ENCODE data around the gene AARSD1. TPM values are rescaled to one million over a fixed set of nuclear protein-coding genes. Genes with fewer than 3 reads are reported as not detected.

The AARSD1 gene
- total RNA-seq, 2 experiments from 2014 or later, result 54.3 to 57.5 TPM

GRCh38 chr17:42989726-42990652 lies 25.7 kb upstream of the AARSD1 start:
- H3K4me1 Mint-ChIP-seq (ENCODE audit: low read depth), result peaks cover 3% of the 10 kb centered on the region
- H3K9me3 Mint-ChIP-seq, result no peaks in the 10 kb centered on the region
- no peak overlapping the region for H3K4me3 Mint-ChIP-seq
- H3K27ac Mint-ChIP-seq, result peak overlapping the region; percentile 47
- H3K27me3 Mint-ChIP-seq, result no peaks in the 10 kb centered on the region
- ChIA-PET POLR2A (no interaction called here), CTCF (no interaction called here)
- peaks cover 52% of the 10 kb centered on the region for H3K36me3 Mint-ChIP-seq (ENCODE audit: low read depth)
- TF ChIP-seq, protein P1, sequence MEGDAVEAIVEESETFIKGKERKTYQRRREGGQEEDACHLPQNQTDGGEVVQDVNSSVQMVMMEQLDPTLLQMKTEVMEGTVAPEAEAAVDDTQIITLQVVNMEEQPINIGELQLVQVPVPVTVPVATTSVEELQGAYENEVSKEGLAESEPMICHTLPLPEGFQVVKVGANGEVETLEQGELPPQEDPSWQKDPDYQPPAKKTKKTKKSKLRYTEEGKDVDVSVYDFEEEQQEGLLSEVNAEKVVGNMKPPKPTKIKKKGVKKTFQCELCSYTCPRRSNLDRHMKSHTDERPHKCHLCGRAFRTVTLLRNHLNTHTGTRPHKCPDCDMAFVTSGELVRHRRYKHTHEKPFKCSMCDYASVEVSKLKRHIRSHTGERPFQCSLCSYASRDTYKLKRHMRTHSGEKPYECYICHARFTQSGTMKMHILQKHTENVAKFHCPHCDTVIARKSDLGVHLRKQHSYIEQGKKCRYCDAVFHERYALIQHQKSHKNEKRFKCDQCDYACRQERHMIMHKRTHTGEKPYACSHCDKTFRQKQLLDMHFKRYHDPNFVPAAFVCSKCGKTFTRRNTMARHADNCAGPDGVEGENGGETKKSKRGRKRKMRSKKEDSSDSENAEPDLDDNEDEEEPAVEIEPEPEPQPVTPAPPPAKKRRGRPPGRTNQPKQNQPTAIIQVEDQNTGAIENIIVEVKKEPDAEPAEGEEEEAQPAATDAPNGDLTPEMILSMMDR (IDR thresholded peaks at IDR 0.05), result no peak
- intact Hi-C loops (cut with micrococcal nuclease), result loop anchor here (10.0 kb wide), 1 partner anchor 145 kb away; the partner anchor contains the start of gene AOC2
- DNase-seq, result no peak
- no peak for ATAC-seq

DNA sequence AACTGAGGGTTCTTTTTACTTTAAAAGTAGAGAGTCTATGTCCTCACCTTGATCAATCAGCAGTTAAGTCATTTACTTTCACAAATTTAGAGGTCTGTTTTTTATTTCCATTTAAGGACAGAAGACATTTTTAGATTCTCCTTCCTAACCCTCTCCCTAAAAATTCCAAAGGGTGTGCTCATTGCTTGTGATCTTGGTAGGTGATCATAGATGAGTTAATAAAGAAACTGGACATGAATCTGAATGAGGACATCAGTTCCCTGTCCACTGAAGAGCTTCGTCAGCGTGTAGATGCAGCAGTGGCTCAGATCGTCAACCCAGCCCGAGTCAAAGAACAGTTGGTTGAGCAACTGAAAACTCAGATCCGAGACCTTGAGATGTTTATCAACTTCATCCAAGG lies 24.9 kb upstream of the AARSD1 start:
- TF ChIP-seq, protein P1 (IDR thresholded peaks at IDR 0.05), result no peak
- Mint-ChIP-seq H3K36me3 (ENCODE audit: low read depth) (peaks cover 57% of the 10 kb centered on the region), H3K27ac (no peak overlapping the region), H3K4me1 (ENCODE audit: low read depth) (peaks cover 8% of the 10 kb centered on the region), H3K9me3 (no peaks in the 10 kb centered on the region), H3K4me3 (no peak overlapping the region), H3K27me3 (no peaks in the 10 kb centered on the region)
- POLR2A ChIA-PET, result no interaction called here
- CTCF ChIA-PET, result interaction anchor here (2.6 kb wide), 1 partner anchor 8 kb away, joined by 11 read pairs; the partner anchor contains the start of gene RPL27
- DNase-seq, result no peak
- intact Hi-C loops (cut with micrococcal nuclease), result no loop called here
- no peak for ATAC-seq

GRCh38 chr17:42985225-42985624 lies 21.0 kb upstream of the AARSD1 start:
- TF ChIP-seq, protein P1 (IDR thresholded peaks at IDR 0.05), result no peak
- DNase-seq (no peak), ATAC-seq (no peak)
- POLR2A ChIA-PET, result interaction anchor here (0.6 to 3.4 kb wide), 3 partner anchors 10 to 332 kb away, joined by 3 to 17 read pairs (median 5); partner anchors contain the start of gene RPL27
- CTCF ChIA-PET, result interaction anchor here (0.8 to 1.4 kb wide), 3 partner anchors 12 to 22 kb away, joined by 3 read pairs; partner anchors contain the start of genes IFI35 and RPL27
- Mint-ChIP-seq H3K4me3 (no peak overlapping the region), H3K36me3 (ENCODE audit: low read depth) (peaks cover 54% of the 10 kb centered on the region), H3K27ac (peak overlapping the region; percentile 12), H3K27me3 (no peaks in the 10 kb centered on the region), H3K9me3 (no peaks in the 10 kb centered on the region), H3K4me1 (ENCODE audit: low read depth) (peaks cover 22% of the 10 kb centered on the region)
- intact Hi-C loops (cut with micrococcal nuclease), result no loop called here

DNA sequence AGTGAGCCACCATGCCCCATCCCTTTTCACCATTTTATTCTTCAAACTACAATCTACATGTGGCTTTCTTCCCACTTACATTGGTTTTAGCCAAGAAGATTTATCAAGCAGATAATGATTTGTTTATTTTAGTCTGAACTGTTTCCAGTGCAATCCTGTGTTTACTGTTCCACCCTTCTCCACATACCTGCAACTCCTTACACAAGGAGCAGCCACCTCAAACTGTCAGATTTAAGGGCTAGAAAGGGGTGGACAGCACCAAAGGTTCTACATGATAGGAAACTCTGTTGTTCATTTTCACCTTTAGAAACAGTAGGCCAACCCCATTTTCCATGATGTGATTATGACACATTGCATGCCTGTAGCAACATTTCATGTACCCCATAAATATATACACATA lies 18.0 kb upstream of the AARSD1 start:
- Mint-ChIP-seq H3K27me3 (no peaks in the 10 kb centered on the region), H3K36me3 (ENCODE audit: low read depth) (peaks cover 35% of the 10 kb centered on the region), H3K4me1 (ENCODE audit: low read depth) (peaks cover 28% of the 10 kb centered on the region), H3K4me3 (peak overlapping the region; percentile 96), H3K27ac (peak overlapping the region; percentile 99), H3K9me3 (no peaks in the 10 kb centered on the region)
- TF ChIP-seq, protein P1 (IDR thresholded peaks at IDR 0.05), result no peak
- DNase-seq (no peak), ATAC-seq (no peak)
- ChIA-PET POLR2A (interaction anchor here (0.8 to 1.1 kb wide), 2 partner anchors 11 to 16 kb away, joined by 3 read pairs; partner anchors contain the start of gene RPL27), CTCF (no interaction called here)
- intact Hi-C loops (cut with micrococcal nuclease), result no loop called here
